HepG2 (cell line): Measurements from ENCODE around the gene SLC23A3. TPM values are rescaled to one million over a fixed set of nuclear protein-coding genes. Genes with fewer than 3 reads are reported as not detected.
A peak's percentile ranks its signal among the peaks of the same experiment; 100 is the strongest.

Source experiments
- FOXC1 ChIP-seq: sonication (generic); formaldehyde crosslinking; IDR thresholded peaks from 2 replicates; pipeline ENCODE4 v1.8.0; 2022; ENCODE audit warnings: mild to moderate bottlenecking, missing genetic modification reagents, borderline replicate concordance
- GATAD1 ChIP-seq: IDR thresholded peaks from 2 replicates; pipeline ENCODE4 v1.6.1; 2016; ENCODE audit warnings: missing genetic modification reagents, missing compliant biosample characterization
- GTF3A ChIP-seq: sonication (generic); formaldehyde crosslinking; conservative IDR thresholded peaks from 2 replicates; pipeline ENCODE4 v1.4.0; 2020; ENCODE audit warnings: mild to moderate bottlenecking, missing genetic modification reagents
- MLLT10 ChIP-seq: sonication (generic); formaldehyde crosslinking; IDR thresholded peaks from 2 replicates; pipeline ENCODE4 v1.4.0; 2020; ENCODE audit warnings: missing genetic modification reagents
- NRL ChIP-seq: sonication (generic); formaldehyde crosslinking; IDR thresholded peaks from 2 replicates; pipeline ENCODE4 v1.5.0; 2020; ENCODE audit warnings: missing genetic modification reagents, mild to moderate bottlenecking, moderate library complexity, borderline replicate concordance
- PRDM4 ChIP-seq: sonication (generic); formaldehyde crosslinking; IDR thresholded peaks from 2 replicates; pipeline ENCODE4 v1.9.0; 2021; ENCODE audit warnings: missing genetic modification reagents, borderline replicate concordance
- STAT6 ChIP-seq: sonication (generic); formaldehyde crosslinking; IDR thresholded peaks from 2 replicates; pipeline ENCODE4 v1.4.0; 2020; ENCODE audit warnings: missing genetic modification reagents, mild to moderate bottlenecking, borderline replicate concordance
- TRIM22 ChIP-seq: fragments of 450-650 bp; IDR thresholded peaks from 2 replicates; pipeline ENCODE4 v1.6.1; 2017
- ZBTB21 ChIP-seq: sonication (generic); formaldehyde crosslinking; IDR thresholded peaks from 2 replicates; pipeline ENCODE4 v1.4.0; 2020; ENCODE audit warnings: missing genetic modification reagents
- ZNF138 ChIP-seq: sonication (generic); formaldehyde crosslinking; IDR thresholded peaks from 2 replicates; pipeline ENCODE4 v1.5.0; 2020; ENCODE audit warnings: mild to moderate bottlenecking, low read depth, missing genetic modification reagents
- ZNF333 ChIP-seq: sonication (generic); formaldehyde crosslinking; IDR thresholded peaks from 2 replicates; pipeline ENCODE4 v1.4.0; 2020; ENCODE audit warnings: mild to moderate bottlenecking, missing genetic modification reagents, borderline replicate concordance
- ZNF430 ChIP-seq: sonication (generic); formaldehyde crosslinking; IDR thresholded peaks from 2 replicates; pipeline ENCODE4 v1.9.0; 2021; ENCODE audit warnings: mild to moderate bottlenecking, missing genetic modification reagents
- ZNF644 ChIP-seq: IDR thresholded peaks from 2 replicates; pipeline ENCODE4 v1.6.1; 2016; ENCODE audit warnings: low read depth
- polyA plus RNA-seq, 8 experiments: library from polyadenylated mRNA; depleted of rRNA in 3 of 8; stranded (reverse) in 7 of 8; unstranded in 1 of 8; fragments of >200 nt; fragmentation: Illumina TruSeq in 4 of 8; extraction: Trizol in 4 of 8; gene quantifications; 2 replicates each; pipeline versions ENCODE4 v1.2.1 to v1.2.3, GENCODE V29; 2011 to 2016; ENCODE audit warnings: low read depth in 4 of 8, missing spikeins in 1 of 8, mixed read lengths in 1 of 8; ENCODE audit not compliant: insufficient read depth in 1 of 8
- total RNA-seq, 5 experiments: library from RNA; depleted of rRNA; stranded (reverse); fragments of >200 nt; fragmentation: Illumina TruSeq; extraction: Trizol; gene quantifications; 2 replicates each; pipeline ENCODE4 v1.2.3, GENCODE V29; 2016; ENCODE audit warnings: low read depth in 1 of 5
- TF ChIP-seq, protein P1 (sequence below): sonication (generic); formaldehyde crosslinking; IDR thresholded peaks from 2 replicates; pipeline ENCODE4 v1.8.0; 2022; ENCODE audit warnings: missing genetic modification reagents, mild to moderate bottlenecking, moderate library complexity, borderline replicate concordance
- TF ChIP-seq, protein P2 (sequence below): sonication (generic); formaldehyde crosslinking; IDR thresholded peaks from 2 replicates; pipeline ENCODE4 v1.5.0; 2020; ENCODE audit warnings: mild to moderate bottlenecking, missing genetic modification reagents

The SLC23A3 gene
- total and polyA plus RNA-seq, 2 of the 13 experiments (the other 11 are each of a cell fraction or from before 2014, with no cell fraction given), result 0.38 to 0.78 TPM

- TF ChIP-seq STAT6 (CRISPR knock-in tag) (no peak), NRL (no peak), GTF3A (CRISPR knock-in tag) (no peak), ZNF644 (CRISPR knock-in tag) (0 out of 2 replicates have a peak, but pooled peaks have one; percentile 63), PRDM4 (no peak), ZBTB21 (no peak), MLLT10 (CRISPR knock-in tag) (no peak), GATAD1 (CRISPR knock-in tag) (peak; percentile 20; the same call in 1 of the 2 replicates), ZNF430 (CRISPR knock-in tag) (no peak), ZNF138 (no peak), FOXC1 (CRISPR knock-in tag) (peak; percentile 76; the same call in 1 of the 2 replicates), ZNF333 (CRISPR knock-in tag) (no peak), TRIM22 (no peak)
- TF ChIP-seq, protein P1, sequence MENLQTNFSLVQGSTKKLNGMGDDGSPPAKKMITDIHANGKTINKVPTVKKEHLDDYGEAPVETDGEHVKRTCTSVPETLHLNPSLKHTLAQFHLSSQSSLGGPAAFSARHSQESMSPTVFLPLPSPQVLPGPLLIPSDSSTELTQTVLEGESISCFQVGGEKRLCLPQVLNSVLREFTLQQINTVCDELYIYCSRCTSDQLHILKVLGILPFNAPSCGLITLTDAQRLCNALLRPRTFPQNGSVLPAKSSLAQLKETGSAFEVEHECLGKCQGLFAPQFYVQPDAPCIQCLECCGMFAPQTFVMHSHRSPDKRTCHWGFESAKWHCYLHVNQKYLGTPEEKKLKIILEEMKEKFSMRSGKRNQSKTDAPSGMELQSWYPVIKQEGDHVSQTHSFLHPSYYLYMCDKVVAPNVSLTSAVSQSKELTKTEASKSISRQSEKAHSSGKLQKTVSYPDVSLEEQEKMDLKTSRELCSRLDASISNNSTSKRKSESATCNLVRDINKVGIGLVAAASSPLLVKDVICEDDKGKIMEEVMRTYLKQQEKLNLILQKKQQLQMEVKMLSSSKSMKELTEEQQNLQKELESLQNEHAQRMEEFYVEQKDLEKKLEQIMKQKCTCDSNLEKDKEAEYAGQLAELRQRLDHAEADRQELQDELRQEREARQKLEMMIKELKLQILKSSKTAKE, result no peak
- TF ChIP-seq, protein P2, sequence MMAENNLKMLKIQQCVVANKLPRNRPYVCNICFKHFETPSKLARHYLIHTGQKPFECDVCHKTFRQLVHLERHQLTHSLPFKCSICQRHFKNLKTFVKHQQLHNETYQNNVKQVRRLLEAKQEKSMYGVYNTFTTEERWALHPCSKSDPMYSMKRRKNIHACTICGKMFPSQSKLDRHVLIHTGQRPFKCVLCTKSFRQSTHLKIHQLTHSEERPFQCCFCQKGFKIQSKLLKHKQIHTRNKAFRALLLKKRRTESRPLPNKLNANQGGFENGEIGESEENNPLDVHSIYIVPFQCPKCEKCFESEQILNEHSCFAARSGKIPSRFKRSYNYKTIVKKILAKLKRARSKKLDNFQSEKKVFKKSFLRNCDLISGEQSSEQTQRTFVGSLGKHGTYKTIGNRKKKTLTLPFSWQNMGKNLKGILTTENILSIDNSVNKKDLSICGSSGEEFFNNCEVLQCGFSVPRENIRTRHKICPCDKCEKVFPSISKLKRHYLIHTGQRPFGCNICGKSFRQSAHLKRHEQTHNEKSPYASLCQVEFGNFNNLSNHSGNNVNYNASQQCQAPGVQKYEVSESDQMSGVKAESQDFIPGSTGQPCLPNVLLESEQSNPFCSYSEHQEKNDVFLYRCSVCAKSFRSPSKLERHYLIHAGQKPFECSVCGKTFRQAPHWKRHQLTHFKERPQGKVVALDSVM (CRISPR knock-in tag), result peak; percentile 9; the same call in 1 of the 2 replicates
These were observed 52.8 kb downstream of the SLC23A3 start (continued) for GRCh38 chr2:219116776-219117646.
